GM20000 (cell line): Measurements from ENCODE around the gene ARFGAP1.
"Not testable (repeated sequence)": the region's sequence is repeated elsewhere in the genome, so short reads cannot be mapped to it uniquely, and the experiment has no call there.

Source experiments
- DNase-seq: peaks from one replicate; pipeline ENCODE4 v3.0.0; 2012; ENCODE audit warnings: low spot score
- CTCF ChIP-seq: IDR thresholded peaks from 2 replicates; pipeline ENCODE4 v1.5.1; 2012; ENCODE audit warnings: mild to moderate bottlenecking, control low read depth; ENCODE audit errors: extremely low read depth, missing control alignments

Gene ARFGAP1

GRCh38 chr20:63298731-63299312, 26.2 kb downstream of the ARFGAP1 start:
- TF ChIP-seq CTCF, result no peak
- DNase-seq, result no peak

DNA sequence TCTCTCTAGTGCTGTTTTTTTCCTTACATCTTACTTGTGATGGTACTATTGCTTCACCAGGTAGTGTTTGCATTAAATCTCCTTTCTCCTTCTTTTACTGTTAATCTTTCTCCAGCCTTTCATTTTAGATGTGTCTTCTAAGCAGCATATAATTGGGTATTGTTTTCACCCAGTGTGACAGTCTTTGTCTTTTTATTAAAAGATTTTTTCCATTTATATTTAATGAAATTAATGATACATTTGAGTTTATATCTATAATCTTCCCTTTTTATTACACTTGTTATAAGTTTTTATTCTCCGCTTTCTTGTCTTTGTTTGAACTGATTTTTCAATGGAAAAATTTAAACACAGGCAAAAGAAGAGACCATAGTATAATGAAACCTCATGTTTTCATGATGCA, 29.1 kb downstream of the ARFGAP1 start:
- TF ChIP-seq CTCF, result no peak
- no peak for DNase-seq

DNA sequence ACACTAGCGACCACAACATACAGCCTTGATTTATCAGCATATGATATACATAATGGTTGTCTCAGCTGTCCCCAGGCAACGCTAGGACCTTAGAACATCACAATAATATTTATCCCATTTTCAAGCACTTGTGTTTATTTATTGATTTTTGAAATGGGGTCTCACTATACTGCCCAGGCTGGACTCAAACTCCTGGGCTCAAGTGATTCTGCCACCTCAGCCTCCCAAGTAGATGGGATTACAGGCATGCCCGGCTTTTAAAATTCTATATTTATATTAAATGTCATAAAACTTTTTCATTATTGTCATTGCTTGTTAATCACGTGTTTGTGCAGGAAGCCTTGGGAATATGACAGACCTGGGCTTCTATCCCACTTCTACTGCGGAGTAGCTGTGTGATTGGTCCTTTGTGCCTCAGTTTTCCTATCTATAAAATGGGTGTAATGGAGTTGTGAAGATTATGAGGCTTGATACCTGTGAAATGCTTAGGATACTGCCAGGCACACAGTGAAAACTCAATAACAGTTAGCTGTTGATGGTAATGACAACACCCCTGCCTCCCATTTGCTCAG, 30.6 kb downstream of the ARFGAP1 start:
- no peak for DNase-seq
- no peak for TF ChIP-seq CTCF

- no peak for TF ChIP-seq CTCF
- DNase-seq, result no peak
Measured at GRCh38 chr20:63305393-63305792, 32.8 kb downstream of the ARFGAP1 start.

DNA sequence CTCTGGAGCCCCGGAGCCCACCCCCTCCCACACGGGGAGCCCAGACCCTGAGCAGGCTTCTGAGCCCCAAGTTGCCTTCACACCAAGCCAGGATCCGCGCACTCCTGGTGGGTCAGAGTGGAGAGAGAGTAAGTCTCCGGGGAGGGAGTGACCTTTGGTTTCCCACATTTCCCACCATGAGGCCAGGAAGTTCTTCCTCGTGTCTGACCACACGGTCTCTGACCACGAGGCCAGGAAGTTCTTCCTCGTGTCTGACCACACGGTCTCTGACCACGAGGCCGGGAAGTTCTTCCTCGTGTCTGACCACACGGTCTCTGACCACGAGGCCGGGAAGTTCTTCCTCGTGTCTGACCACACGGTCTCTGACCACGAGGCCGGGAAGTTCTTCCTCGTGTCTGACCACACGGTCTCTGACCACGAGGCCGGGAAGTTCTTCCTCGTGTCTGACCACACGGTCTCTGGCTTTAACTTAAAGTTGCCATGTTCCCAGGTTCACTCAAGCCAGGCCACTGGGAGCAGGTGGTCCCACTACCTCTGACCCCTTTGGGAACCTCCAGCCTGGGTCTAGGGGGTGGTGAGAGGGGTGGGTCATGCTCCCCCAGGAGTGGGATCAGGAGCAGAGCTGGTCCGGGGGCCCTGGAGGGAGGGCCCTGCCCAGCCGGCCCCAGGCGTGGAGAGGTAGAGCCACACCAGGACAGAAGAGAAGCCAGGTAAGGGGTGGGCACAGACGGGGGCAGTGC, 33.5 kb downstream of the ARFGAP1 start:
- DNase-seq, result not testable (repeated sequence)

GRCh38 chr20:63306673-63307537, 34.3 kb downstream of the ARFGAP1 start:
- DNase-seq, result no peak
- TF ChIP-seq CTCF, result no peak

GRCh38 chr20:63307538-63308217, 35.1 kb downstream of the ARFGAP1 start:
- TF ChIP-seq CTCF, result no peak

More at GRCh38 chr20:63307538-63308217, 35.1 kb downstream of the ARFGAP1 start:
- DNase-seq, result no peak
